ENCODE data around the gene ICAM5. TPM values are rescaled to one million over a fixed set of nuclear protein-coding genes. Genes with fewer than 3 reads are reported as not detected.
A peak's percentile ranks its signal among the peaks of the same experiment; 100 is the strongest.
"Not testable (repeated sequence)": the region's sequence is repeated elsewhere in the genome, so short reads cannot be mapped to it uniquely, and the experiment has no call there.

ICAM5 gene
- polyA plus RNA-seq, 3 donors from 2014 or later, result not detected

- H3K27ac Mint-ChIP-seq, result peak overlapping the region in 4 of 6 donors; percentile 17 to 73 (median 32)
These were observed 11.8 kb upstream of the ICAM5 start for GRCh38 chr19:10277795-10278589.

DNA sequence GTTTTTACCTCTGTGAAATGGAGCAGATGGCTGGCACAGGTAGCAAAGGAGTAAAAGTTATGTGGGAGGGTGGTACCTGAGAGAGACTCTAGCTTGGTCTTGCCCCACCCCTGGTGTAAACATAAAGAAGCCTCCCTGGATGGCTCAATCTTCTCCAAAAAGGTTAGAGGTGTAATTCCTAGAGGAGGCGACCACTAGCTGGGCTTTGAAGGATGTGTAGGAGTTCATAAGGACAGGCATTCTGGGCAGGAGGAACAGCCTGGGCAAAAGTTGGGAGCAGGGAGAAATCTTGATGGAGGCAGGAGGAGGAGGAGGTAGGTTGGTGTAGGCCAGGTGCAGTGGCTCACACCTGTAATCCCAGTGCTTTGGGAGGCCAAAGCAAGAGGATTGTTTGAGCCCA lies 10.8 kb upstream of the ICAM5 start:
- no peaks in the 10 kb centered on the region for H3K9me3 Mint-ChIP-seq
- peaks cover 6 to 24% (median 8%) of the 10 kb centered on the region in 3 donors for H3K36me3 Mint-ChIP-seq
- peak overlapping the region in 5 of 6 donors; percentile 53 to 89 (median 81) for H3K27ac Mint-ChIP-seq
- H3K4me3 Mint-ChIP-seq, result peak overlapping the region; percentile 31 to 67 (median 46)
- H3K27me3 Mint-ChIP-seq (ENCODE audit: low read depth in 3 of 3), result peaks cover 0 to 5% (median 0%) of the 10 kb centered on the region in 3 donors
- H3K4me1 Mint-ChIP-seq, result peaks cover 25 to 38% of the 10 kb centered on the region in 2 donors
- DNase-seq, result no peak

More at GRCh38 chr19:10277795-10278589, 11.8 kb upstream of the ICAM5 start:
- Mint-ChIP-seq H3K4me3 (peak overlapping the region in 1 of 5 donors; percentile 27), H3K9me3 (no peaks in the 10 kb centered on the region), H3K4me1 (peaks cover 24 to 40% of the 10 kb centered on the region in 2 donors), H3K27me3 (ENCODE audit: low read depth in 3 of 3) (peaks cover 0 to 5% (median under 1%) of the 10 kb centered on the region in 3 donors), H3K36me3 (peaks cover 4 to 19% (median 7%) of the 10 kb centered on the region in 3 donors)
- no peak for DNase-seq

DNA sequence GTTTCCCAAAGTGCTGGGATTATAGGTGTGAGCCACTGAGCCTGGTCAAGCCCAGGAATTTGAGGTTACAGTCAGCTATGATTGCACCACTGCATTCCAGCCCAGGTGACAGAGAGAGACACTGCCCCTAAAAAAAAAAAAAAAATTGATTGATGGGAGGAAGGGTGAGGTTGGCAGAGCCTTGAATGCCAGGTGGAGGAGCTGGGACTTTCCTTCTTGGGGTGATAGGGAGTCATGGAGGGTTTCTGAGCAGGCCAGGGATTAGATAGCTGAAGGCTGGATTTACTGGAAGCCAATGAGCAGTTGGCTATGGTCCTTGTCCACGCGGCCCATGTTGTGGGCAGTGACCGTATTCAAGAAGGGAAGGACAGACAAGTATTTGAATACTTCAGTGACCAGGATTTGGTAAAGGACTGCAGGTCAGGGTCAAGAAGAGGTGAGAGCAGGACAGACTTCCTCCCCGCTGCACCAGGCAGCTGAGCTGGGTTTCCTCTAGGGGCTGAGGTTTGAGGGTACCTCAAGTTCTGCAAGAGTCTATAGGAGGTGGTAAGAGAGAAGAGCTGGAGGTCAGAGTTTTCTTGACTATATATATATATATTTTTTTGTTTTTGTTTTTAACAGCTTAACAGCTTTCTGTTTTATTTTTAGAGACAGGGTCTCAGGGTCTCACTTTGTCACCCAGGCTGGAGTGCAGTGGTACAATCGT lies 9.9 kb upstream of the ICAM5 start:
- H3K27ac Mint-ChIP-seq, result peak overlapping the region; percentile 78 to 94 (median 86)
- peak overlapping the region; percentile 15 to 75 (median 68) for H3K4me3 Mint-ChIP-seq

GRCh38 chr19:10282043-10282442 lies 7.7 kb upstream of the ICAM5 start:
- DNase-seq, H3K27ac Mint-ChIP-seq, H3K4me3 Mint-ChIP-seq, H3K9me3 Mint-ChIP-seq: not testable (repeated sequence)
- Mint-ChIP-seq H3K36me3 (peaks cover 18 to 37% (median 26%) of the 10 kb centered on the region in 3 donors), H3K27me3 (ENCODE audit: low read depth in 3 of 3) (peaks cover 3 to 10% (median 7%) of the 10 kb centered on the region in 3 donors), H3K4me1 (peaks cover 37 to 49% of the 10 kb centered on the region in 2 donors)

More for the DNA sequence above, 9.9 kb upstream of the ICAM5 start:
- Mint-ChIP-seq H3K27me3 (ENCODE audit: low read depth in 3 of 3) (peaks cover 0 to 5% (median 0%) of the 10 kb centered on the region in 3 donors), H3K9me3 (no peaks in the 10 kb centered on the region), H3K4me1 (peaks cover 20 to 30% of the 10 kb centered on the region in 2 donors), H3K36me3 (peaks cover 5 to 27% (median 9%) of the 10 kb centered on the region in 3 donors)
- DNase-seq, result peak in 2 of 3 donors; percentile 29 to 38

GRCh38 chr19:10283301-10284064 lies 6.3 kb upstream of the ICAM5 start:
- H3K9me3 Mint-ChIP-seq, result peaks cover 0 to 3% (median 0%) of the 10 kb centered on the region in 6 donors
- no peak overlapping the region for H3K4me3 Mint-ChIP-seq
- H3K27me3 Mint-ChIP-seq (ENCODE audit: low read depth in 3 of 3), result peaks cover 10 to 23% (median 16%) of the 10 kb centered on the region in 3 donors
- peaks cover 49 to 57% of the 10 kb centered on the region in 2 donors for H3K4me1 Mint-ChIP-seq
- DNase-seq, result no peak
- no peak overlapping the region for H3K27ac Mint-ChIP-seq
- H3K36me3 Mint-ChIP-seq, result peaks cover 18 to 33% (median 26%) of the 10 kb centered on the region in 3 donors

- H3K9me3 Mint-ChIP-seq, result peaks cover 0 to 3% (median 0%) of the 10 kb centered on the region in 6 donors
- peaks cover 12 to 31% (median 22%) of the 10 kb centered on the region in 3 donors for H3K27me3 Mint-ChIP-seq (ENCODE audit: low read depth in 3 of 3)
- no peak for DNase-seq
- H3K4me3 Mint-ChIP-seq, result no peak overlapping the region
- no peak overlapping the region for H3K27ac Mint-ChIP-seq
- peaks cover 18 to 29% (median 26%) of the 10 kb centered on the region in 3 donors for H3K36me3 Mint-ChIP-seq
- H3K4me1 Mint-ChIP-seq, result peaks cover 52 to 59% of the 10 kb centered on the region in 2 donors
These were observed 5.4 kb upstream of the ICAM5 start for GRCh38 chr19:10284065-10284959.

GRCh38 chr19:10284960-10285278 lies 4.8 kb upstream of the ICAM5 start:
- Mint-ChIP-seq H3K27me3 (ENCODE audit: low read depth in 3 of 3) (peaks cover 13 to 34% (median 20%) of the 10 kb centered on the region in 3 donors), H3K27ac (no peak overlapping the region), H3K9me3 (peaks cover 0 to 3% (median 0%) of the 10 kb centered on the region in 6 donors), H3K36me3 (peaks cover 18 to 28% (median 24%) of the 10 kb centered on the region in 3 donors), H3K4me1 (peaks cover 49 to 56% of the 10 kb centered on the region in 2 donors), H3K4me3 (no peak overlapping the region)
- DNase-seq, result no peak

DNA sequence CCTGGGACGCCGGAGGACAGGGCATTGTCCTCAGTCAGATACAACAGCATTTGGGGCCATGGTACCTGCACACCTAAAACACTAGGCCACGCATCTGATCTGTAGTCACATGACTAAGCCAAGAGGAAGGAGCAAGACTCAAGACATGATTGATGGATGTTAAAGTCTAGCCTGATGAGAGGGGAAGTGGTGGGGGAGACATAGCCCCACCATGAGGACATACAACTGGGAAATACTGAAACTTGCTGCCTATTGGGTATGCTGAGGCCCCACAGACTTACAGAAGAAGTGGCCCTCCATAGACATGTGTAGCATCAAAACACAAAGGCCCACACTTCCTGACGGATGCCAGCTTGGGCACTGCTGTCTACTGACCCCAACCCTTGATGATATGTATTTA lies 4.4 kb upstream of the ICAM5 start:
- peaks cover 0 to 3% (median 0%) of the 10 kb centered on the region in 6 donors for H3K9me3 Mint-ChIP-seq
- no peak overlapping the region for H3K4me3 Mint-ChIP-seq
- peak overlapping the region in 1 of 6 donors; percentile 26 for H3K27ac Mint-ChIP-seq
- peaks cover 18 to 26% (median 23%) of the 10 kb centered on the region in 3 donors for H3K36me3 Mint-ChIP-seq
- peaks cover 18 to 38% (median 21%) of the 10 kb centered on the region in 3 donors for H3K27me3 Mint-ChIP-seq (ENCODE audit: low read depth in 3 of 3)
- peaks cover 50 to 56% of the 10 kb centered on the region in 2 donors for H3K4me1 Mint-ChIP-seq
- DNase-seq, result no peak

DNA sequence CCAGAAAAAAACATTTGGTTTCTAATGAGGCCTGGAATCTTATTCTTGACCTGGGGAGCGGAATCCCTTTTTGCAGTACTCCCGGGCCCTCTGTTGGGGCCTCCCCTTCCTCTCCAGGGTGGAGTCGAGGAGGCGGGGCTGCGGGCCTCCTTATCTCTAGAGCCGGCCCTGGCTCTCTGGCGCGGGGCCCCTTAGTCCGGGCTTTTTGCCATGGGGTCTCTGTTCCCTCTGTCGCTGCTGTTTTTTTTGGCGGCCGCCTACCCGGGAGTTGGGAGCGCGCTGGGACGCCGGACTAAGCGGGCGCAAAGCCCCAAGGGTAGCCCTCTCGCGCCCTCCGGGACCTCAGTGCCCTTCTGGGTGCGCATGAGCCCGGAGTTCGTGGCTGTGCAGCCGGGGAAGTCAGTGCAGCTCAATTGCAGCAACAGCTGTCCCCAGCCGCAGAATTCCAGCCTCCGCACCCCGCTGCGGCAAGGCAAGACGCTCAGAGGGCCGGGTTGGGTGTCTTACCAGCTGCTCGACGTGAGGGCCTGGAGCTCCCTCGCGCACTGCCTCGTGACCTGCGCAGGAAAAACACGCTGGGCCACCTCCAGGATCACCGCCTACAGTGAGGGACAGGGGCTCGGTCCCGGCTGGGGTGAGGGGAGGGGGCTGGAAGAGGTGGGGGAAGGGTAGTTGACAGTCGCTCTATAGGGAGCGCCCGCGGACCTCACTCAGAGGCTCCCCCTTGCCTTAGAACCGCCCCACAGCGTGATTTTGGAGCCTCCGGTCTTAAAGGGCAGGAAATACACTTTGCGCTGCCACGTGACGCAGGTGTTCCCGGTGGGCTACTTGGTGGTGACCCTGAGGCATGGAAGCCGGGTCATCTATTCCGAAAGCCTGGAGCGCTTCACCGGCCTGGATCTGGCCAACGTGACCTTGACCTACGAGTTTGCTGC lies 2.7 kb upstream of the ICAM5 start, which contains the start of gene ICAM4:
ICAM4 (plus strand) TSS at position 153 of the 935 bp plus-strand sequence; CDS start at position 211, 58 bp downstream.
- H3K4me3 Mint-ChIP-seq, result peak within 1 kb of the TSS; percentile 46 to 77 (median 71)
- H3K27me3 Mint-ChIP-seq (ENCODE audit: low read depth in 3 of 3), result peaks cover 30 to 54% (median 33%) of the 10 kb centered on the region in 3 donors
- H3K9me3 Mint-ChIP-seq, result peaks cover 0 to 4% (median 0%) of the 10 kb centered on the region in 6 donors
- peaks cover 63 to 70% of the 10 kb centered on the region in 2 donors for H3K4me1 Mint-ChIP-seq
- peak within 1 kb of the TSS in 2 of 6 donors; percentile 69 to 77 for H3K27ac Mint-ChIP-seq
- peaks cover 18 to 26% (median 23%) of the 10 kb centered on the region in 3 donors for H3K36me3 Mint-ChIP-seq
- DNase-seq, result no peak

- peak overlapping the region in 3 of 6 donors; percentile 41 to 66 (median 49) for H3K27ac Mint-ChIP-seq
- peak overlapping the region; percentile 78 to 85 (median 83) for H3K4me3 Mint-ChIP-seq
- H3K27me3 Mint-ChIP-seq (ENCODE audit: low read depth in 3 of 3), result peaks cover 44 to 70% (median 48%) of the 10 kb centered on the region in 3 donors
- H3K36me3 Mint-ChIP-seq, result peaks cover 18 to 22% (median 18%) of the 10 kb centered on the region in 3 donors
- no peak for DNase-seq
- peaks cover 75 to 83% of the 10 kb centered on the region in 2 donors for H3K4me1 Mint-ChIP-seq
- peaks cover 0 to 4% (median 0%) of the 10 kb centered on the region in 6 donors for H3K9me3 Mint-ChIP-seq
These were observed 1.0 kb upstream of the ICAM5 start for GRCh38 chr19:10288662-10289166.

DNA sequence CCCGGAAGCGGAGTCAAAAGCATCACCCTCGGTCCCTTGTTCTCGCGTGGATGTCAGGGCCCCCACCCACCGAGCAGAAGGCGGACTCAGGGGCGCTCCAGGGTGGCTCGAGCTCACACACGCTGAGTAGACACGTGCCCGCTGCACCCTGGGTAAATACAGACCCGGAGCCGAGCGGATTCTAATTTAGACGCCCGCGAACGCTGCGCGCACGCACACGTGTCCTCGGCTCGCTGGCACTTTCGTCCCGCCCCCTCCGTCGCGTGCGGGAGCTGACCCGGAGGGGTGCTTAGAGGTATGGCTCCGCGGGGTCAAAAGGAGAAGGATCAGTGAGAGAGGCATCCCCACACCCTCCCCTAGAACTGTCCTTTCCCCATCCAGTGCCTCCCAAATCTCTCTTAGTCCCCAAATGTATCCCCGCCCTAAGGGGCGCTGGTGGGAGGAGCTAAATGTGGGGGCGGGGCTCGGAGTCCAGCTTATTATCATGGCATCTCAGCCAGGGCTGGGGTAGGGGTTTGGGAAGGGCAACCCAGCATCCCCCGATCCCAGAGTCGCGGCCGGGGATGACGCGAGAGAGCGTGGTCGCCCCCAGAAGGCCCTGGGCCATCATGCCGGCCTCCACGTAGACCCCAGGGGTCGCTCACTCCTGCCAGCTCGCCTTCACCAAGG lies 451 bp upstream of the ICAM5 start:
- peaks cover 75 to 83% of the 10 kb centered on the region in 2 donors for H3K4me1 Mint-ChIP-seq
- H3K27me3 Mint-ChIP-seq (ENCODE audit: low read depth in 3 of 3), result peaks cover 44 to 75% (median 49%) of the 10 kb centered on the region in 3 donors
- H3K27ac Mint-ChIP-seq, result peak overlapping the region in 3 of 6 donors; percentile 41 to 66 (median 49)
- H3K9me3 Mint-ChIP-seq, result peaks cover 0 to 4% (median 0%) of the 10 kb centered on the region in 6 donors
- peaks cover 18% of the 10 kb centered on the region in 3 donors for H3K36me3 Mint-ChIP-seq
- peak; percentile 57 to 68 (median 63) for DNase-seq
- H3K4me3 Mint-ChIP-seq, result peak overlapping the region; percentile 78 to 85 (median 83)
